ENCODE results near the gene CLCN6. TPM values are rescaled to one million over a fixed set of nuclear protein-coding genes. Genes with fewer than 3 reads are reported as not detected.

The CLCN6 gene
- total RNA-seq, 1 experiment from 2014 or later: 48.1 TPM

- CTCF ChIA-PET: no interaction called here
- BruUV-seq (replicated peaks): no TSS peak
Observed at GRCh38 chr1:11770011-11770410, 36.0 kb upstream of the CLCN6 start.

GRCh38 chr1:11771481-11772043 lies 34.4 kb upstream of the CLCN6 start:
- intact Hi-C loops (cut with micrococcal nuclease; ENCODE audit: unreplicated experiment): no loop called here
- TF ChIP-seq CTCF (conservative IDR thresholded peaks at IDR 0.05; ENCODE audit: low read depth, low read length) (no peak), EZH2 (IDR thresholded peaks at IDR 0.05; ENCODE audit: borderline replicate concordance, low read depth, low read length, poor library complexity, severe bottlenecking) (no peak)

More at GRCh38 chr1:11770011-11770410, 36.0 kb upstream of the CLCN6 start:
- DNase-seq (ENCODE audit: low spot score): no peak
- TF ChIP-seq EZH2 (IDR thresholded peaks at IDR 0.05; ENCODE audit: borderline replicate concordance, low read depth, low read length, poor library complexity, severe bottlenecking) (no peak), CTCF (conservative IDR thresholded peaks at IDR 0.05; ENCODE audit: low read depth, low read length) (no peak)
- intact Hi-C loops (cut with micrococcal nuclease; ENCODE audit: unreplicated experiment): no loop called here
- H3K4me1 ChIP-seq (ENCODE audit: insufficient read depth, low read length, poor library complexity, severe bottlenecking): no peaks in the 10 kb centered on the region
- H3K27ac ChIP-seq (ENCODE audit: low read depth, low read length, poor library complexity, severe bottlenecking): no peak overlapping the region
- H3K9me3 ChIP-seq (ENCODE audit: low read depth, low read length, poor library complexity, severe bottlenecking): no peaks in the 10 kb centered on the region
- POLR2A ChIA-PET (ENCODE audit: low non-redundant PET): no interaction called here
- no peaks in the 10 kb centered on the region for H3K36me3 ChIP-seq (ENCODE audit: insufficient read depth, low read length, poor library complexity, severe bottlenecking)
- H3K4me3 ChIP-seq (ENCODE audit: low read depth, low read length, poor library complexity, severe bottlenecking): no peak overlapping the region
- no peaks in the 10 kb centered on the region for H3K27me3 ChIP-seq (replicated peaks; ENCODE audit: insufficient read depth, low read depth, low read length, poor library complexity)

GRCh38 chr1:11772458-11772857 lies 33.5 kb upstream of the CLCN6 start:
- Histone ChIP-seq H3K27me3 (replicated peaks; ENCODE audit: insufficient read depth, low read depth, low read length, poor library complexity) (no peaks in the 10 kb centered on the region), H3K36me3 (ENCODE audit: insufficient read depth, low read length, poor library complexity, severe bottlenecking) (no peaks in the 10 kb centered on the region), H3K4me1 (ENCODE audit: insufficient read depth, low read length, poor library complexity, severe bottlenecking) (no peaks in the 10 kb centered on the region), H3K27ac (ENCODE audit: low read depth, low read length, poor library complexity, severe bottlenecking) (no peak overlapping the region), H3K4me3 (ENCODE audit: low read depth, low read length, poor library complexity, severe bottlenecking) (no peak overlapping the region), H3K9me3 (ENCODE audit: low read depth, low read length, poor library complexity, severe bottlenecking) (no peaks in the 10 kb centered on the region)
- TF ChIP-seq CTCF (conservative IDR thresholded peaks at IDR 0.05; ENCODE audit: low read depth, low read length) (no peak), EZH2 (IDR thresholded peaks at IDR 0.05; ENCODE audit: borderline replicate concordance, low read depth, low read length, poor library complexity, severe bottlenecking) (no peak)
- DNase-seq (ENCODE audit: low spot score): no peak
- intact Hi-C loops (cut with micrococcal nuclease; ENCODE audit: unreplicated experiment): no loop called here
- ChIA-PET POLR2A (ENCODE audit: low non-redundant PET) (no interaction called here), CTCF (no interaction called here)
- no TSS peak for BruUV-seq (replicated peaks)

More at GRCh38 chr1:11771481-11772043, 34.4 kb upstream of the CLCN6 start:
- Histone ChIP-seq H3K27ac (ENCODE audit: low read depth, low read length, poor library complexity, severe bottlenecking) (no peak overlapping the region), H3K36me3 (ENCODE audit: insufficient read depth, low read length, poor library complexity, severe bottlenecking) (no peaks in the 10 kb centered on the region), H3K4me3 (ENCODE audit: low read depth, low read length, poor library complexity, severe bottlenecking) (no peak overlapping the region), H3K9me3 (ENCODE audit: low read depth, low read length, poor library complexity, severe bottlenecking) (no peaks in the 10 kb centered on the region), H3K4me1 (ENCODE audit: insufficient read depth, low read length, poor library complexity, severe bottlenecking) (no peaks in the 10 kb centered on the region), H3K27me3 (replicated peaks; ENCODE audit: insufficient read depth, low read depth, low read length, poor library complexity) (no peaks in the 10 kb centered on the region)
- BruUV-seq (replicated peaks): no TSS peak
- ChIA-PET CTCF (no interaction called here), POLR2A (ENCODE audit: low non-redundant PET) (no interaction called here)
- no peak for DNase-seq (ENCODE audit: low spot score)

Measured in A673 (cell line).